Lung (tissue), 13 donors: ENCODE results near the gene NUCKS1. TPM values are rescaled to one million over a fixed set of nuclear protein-coding genes. Genes with fewer than 3 reads are reported as not detected.

Experiments used
- ATAC-seq: fragments of 200-7000 bp; cut with Tn5 transposase; one replicate; pipeline ENCODE4 v1.9.1; 2020; ENCODE audit warnings: moderate number of reproducible peaks; ENCODE audit not compliant: insufficient read depth, low FRiP score
- DNase-seq, 3 donors: peaks; one replicate each; pipeline ENCODE4 v3.0.0-alpha.2; 2013 to 2017
- H3K27ac ChIP-seq, 2 donors: one replicate each; pipeline ENCODE4 v1.5.1; 2013; ENCODE audit warnings: mild to moderate bottlenecking in 2 of 2, moderate library complexity in 2 of 2, control low read depth in 1 of 2, inconsistent platforms in 1 of 2, low read depth in 1 of 2, low read length in 1 of 2
- H3K27me3 ChIP-seq, 3 donors: one replicate each; pipeline ENCODE4 v1.5.1; 2013; ENCODE audit warnings: low read length in 2 of 3; ENCODE audit not compliant: control insufficient read depth in 3 of 3, insufficient read depth in 3 of 3
- H3K36me3 ChIP-seq, 4 donors: one replicate each; pipeline ENCODE4 v1.5.1; 2013; ENCODE audit warnings: low read length in 4 of 4, mild to moderate bottlenecking in 1 of 4, moderate library complexity in 1 of 4; ENCODE audit not compliant: control insufficient read depth in 4 of 4, insufficient read depth in 4 of 4
- H3K4me1 ChIP-seq, 5 donors: one replicate each; pipeline ENCODE4 v1.5.1; 2013; ENCODE audit warnings: low read length in 5 of 5, mild to moderate bottlenecking in 2 of 5, moderate library complexity in 1 of 5; ENCODE audit not compliant: control insufficient read depth in 5 of 5, insufficient read depth in 5 of 5
- H3K4me3 ChIP-seq: one replicate; pipeline ENCODE4 v1.5.1; 2013; ENCODE audit warnings: mild to moderate bottlenecking, control low read depth, moderate library complexity
- H3K9ac ChIP-seq, 2 donors: one replicate each; pipeline ENCODE4 v1.5.1; 2013; ENCODE audit warnings: low read length in 2 of 2, control low read depth in 1 of 2; ENCODE audit not compliant: insufficient read depth in 1 of 2
- H3K9me3 ChIP-seq, 4 donors: one replicate each; pipeline ENCODE4 v1.5.1; 2013; ENCODE audit warnings: low read length in 3 of 4, mild to moderate bottlenecking in 1 of 4, moderate library complexity in 1 of 4; ENCODE audit not compliant: control insufficient read depth in 4 of 4, insufficient read depth in 3 of 4
- WGBS, 2 donors: extraction: QIAGEN DNeasy Blood & Tissue Kit; methylation state at CpG; one replicate each; pipeline ENCODE4 v1.1.7; 2013; 5-methylcytosine and 5-hydroxymethylcytosine counted together
- polyA plus RNA-seq, 2 donors: library from polyadenylated mRNA; stranded (reverse); fragments of 200-250 nt; gene quantifications; one replicate each; pipeline ENCODE4 v1.2.1, GENCODE V29; 2013
- small RNA-seq: library from RNA; depleted of rRNA; stranded (forward); fragments of <200 nt; gene quantifications from one replicate; pipeline ENCODE3, GENCODE V24; 2014; ENCODE audit warnings: low replicate concordance
- total RNA-seq, 2 donors: library from RNA; depleted of rRNA in 1 of 2; stranded (reverse); fragments of >200 nt in 1 of 2; gene quantifications; one replicate each; pipeline ENCODE4 v1.2.1, GENCODE V29; 2014 to 2021
- TF ChIP-seq, protein P1 (sequence below): IDR thresholded peaks from 2 replicates; pipeline ENCODE4 v1.5.1; 2012; ENCODE audit warnings: mild to moderate bottlenecking; ENCODE audit errors: control extremely low read depth, extremely low read depth
- donor health status: control.
- donor health status: control.
- donor health status: Bipolar disorder and iron deficiency.
- donor health status: healthy.
- donor health status: DM: yes; HTN: yes; CAD: no.

Gene NUCKS1
- total and polyA plus RNA-seq, 4 donors: 28.6 to 285 (median 82.6) TPM

DNA sequence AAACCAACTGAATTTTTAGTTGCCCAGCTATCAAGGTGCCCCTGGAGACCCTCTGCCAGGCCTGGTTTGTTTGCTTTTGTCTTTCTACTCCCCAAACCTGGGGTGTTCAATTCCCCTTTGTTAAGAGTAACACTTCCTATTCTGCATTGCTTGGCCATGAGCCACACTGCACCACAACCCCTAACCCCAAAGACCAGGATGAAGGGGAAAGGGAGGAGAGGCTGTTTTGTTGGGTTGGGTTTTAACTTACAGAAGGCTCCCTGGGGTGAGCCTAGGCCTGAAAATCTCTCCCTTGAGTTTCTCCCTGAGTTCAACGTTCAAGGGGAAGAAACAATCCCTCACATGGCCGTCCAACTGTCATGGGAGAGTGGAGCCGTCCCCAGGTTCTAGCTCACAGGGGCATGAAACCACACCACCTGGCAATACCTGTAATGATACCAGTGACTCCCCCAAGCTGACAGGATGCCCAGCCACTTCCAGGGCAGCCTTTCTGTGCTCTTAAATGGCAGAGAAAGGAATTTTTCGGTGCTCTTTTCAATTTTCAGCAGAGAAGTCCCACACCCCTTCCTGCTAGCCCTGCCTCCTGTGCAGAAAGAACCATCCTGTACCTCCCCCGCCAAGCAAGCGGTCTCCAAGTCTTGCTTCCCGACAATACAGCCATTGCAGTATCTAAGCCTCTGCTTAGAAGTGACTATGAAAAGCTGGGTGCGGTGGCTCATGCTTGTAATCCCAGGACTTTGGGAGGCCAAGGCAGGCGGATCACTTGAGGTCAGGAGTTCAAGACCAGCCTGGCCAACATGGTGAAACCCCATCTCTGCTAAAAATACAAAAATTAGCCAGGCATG, 84.6 kb downstream of the NUCKS1 start:
- H3K36me3 ChIP-seq: peaks cover 0 to 8% (median 1%) of the 10 kb centered on the region in 4 donors
- TF ChIP-seq, protein P1, sequence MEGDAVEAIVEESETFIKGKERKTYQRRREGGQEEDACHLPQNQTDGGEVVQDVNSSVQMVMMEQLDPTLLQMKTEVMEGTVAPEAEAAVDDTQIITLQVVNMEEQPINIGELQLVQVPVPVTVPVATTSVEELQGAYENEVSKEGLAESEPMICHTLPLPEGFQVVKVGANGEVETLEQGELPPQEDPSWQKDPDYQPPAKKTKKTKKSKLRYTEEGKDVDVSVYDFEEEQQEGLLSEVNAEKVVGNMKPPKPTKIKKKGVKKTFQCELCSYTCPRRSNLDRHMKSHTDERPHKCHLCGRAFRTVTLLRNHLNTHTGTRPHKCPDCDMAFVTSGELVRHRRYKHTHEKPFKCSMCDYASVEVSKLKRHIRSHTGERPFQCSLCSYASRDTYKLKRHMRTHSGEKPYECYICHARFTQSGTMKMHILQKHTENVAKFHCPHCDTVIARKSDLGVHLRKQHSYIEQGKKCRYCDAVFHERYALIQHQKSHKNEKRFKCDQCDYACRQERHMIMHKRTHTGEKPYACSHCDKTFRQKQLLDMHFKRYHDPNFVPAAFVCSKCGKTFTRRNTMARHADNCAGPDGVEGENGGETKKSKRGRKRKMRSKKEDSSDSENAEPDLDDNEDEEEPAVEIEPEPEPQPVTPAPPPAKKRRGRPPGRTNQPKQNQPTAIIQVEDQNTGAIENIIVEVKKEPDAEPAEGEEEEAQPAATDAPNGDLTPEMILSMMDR: no peak
- H3K9ac ChIP-seq: no peak overlapping the region
- peaks cover 0 to 35% (median 6%) of the 10 kb centered on the region in 5 donors for H3K4me1 ChIP-seq
- no peak overlapping the region for H3K4me3 ChIP-seq
- ATAC-seq (no peak), DNase-seq (no peak)
- 57 to 62% methylated on average over 9 of the region's 9 CpGs for WGBS, 2 donors
- H3K27me3 ChIP-seq: no peaks in the 10 kb centered on the region
- peaks cover 0 to 3% (median 0%) of the 10 kb centered on the region in 4 donors for H3K9me3 ChIP-seq
- no peak overlapping the region for H3K27ac ChIP-seq

DNA sequence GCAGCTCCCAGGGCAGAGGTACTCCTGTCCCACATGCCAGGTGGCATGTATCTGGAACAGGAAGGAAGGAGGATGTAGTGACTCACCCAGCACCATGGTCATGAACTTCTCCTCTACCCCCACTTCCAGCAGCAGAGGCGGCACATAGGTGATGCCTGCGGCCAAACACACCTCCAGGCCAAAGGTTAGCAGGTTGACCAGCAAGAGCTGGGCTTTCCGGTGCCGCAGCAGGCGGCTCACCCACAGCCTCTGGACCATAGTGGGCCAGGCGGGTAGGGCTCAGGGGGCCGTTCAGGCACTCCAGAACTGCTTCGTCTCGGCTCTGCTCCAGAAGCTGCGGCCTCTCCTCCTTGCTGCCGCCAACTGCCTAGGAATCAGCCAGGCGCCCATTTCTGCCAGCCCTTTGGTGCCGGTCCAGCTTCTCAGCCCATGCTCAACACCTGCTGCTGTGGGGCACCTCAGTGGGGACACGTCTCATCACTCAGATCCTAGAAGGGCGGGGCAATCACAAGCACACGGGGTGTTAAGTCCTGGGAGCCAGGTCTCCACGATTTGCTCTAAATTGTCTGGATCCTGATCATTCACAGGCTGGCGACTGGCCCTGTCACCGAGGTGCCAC, 85.5 kb downstream of the NUCKS1 start:
- H3K4me3 ChIP-seq: no peak overlapping the region
- no peaks in the 10 kb centered on the region for H3K27me3 ChIP-seq
- WGBS, 2 donors: 70 to 75% methylated on average over 19 of the region's 19 CpGs
- TF ChIP-seq, protein P1: no peak
- no peak overlapping the region for H3K9ac ChIP-seq
- H3K4me1 ChIP-seq: peaks cover 0 to 27% (median 6%) of the 10 kb centered on the region in 5 donors
- peaks cover 0 to 3% (median 0%) of the 10 kb centered on the region in 4 donors for H3K9me3 ChIP-seq
- no peak overlapping the region for H3K27ac ChIP-seq
- peaks cover 0 to 8% (median 1%) of the 10 kb centered on the region in 4 donors for H3K36me3 ChIP-seq
- no peak for DNase-seq
- ATAC-seq: no peak

DNA sequence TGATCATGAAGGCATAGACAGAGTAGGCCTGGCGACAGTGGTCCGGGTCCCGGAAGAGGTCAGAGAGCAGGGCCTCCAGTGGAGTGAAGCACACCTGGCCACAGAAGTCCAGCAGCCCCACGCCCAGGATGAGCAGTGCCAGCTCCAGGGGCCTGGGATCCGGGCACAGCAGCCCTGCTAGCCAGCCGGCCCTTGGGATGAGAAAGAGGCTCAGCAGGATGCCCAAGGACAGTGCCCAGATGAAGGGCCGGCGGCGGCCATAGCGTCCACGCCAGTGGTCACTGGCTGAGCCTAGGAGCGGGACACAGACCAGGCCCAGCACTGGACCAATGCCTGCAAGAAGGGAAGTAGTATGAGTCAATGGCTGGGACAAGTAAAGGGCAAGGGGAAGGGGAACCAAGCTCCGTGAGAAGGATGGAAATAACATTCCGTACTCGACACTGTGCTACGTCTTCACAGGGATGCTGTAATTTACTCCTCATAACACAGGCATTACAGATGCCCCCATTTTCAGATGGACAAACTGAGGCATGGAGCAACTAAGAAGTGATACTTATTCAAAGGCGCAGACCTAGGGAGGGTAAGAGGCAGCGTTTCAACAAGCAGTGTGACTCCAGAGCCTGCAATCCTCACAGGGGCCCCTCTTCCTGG, 86.6 kb downstream of the NUCKS1 start:
- peaks cover 0 to 12% (median 1%) of the 10 kb centered on the region in 4 donors for H3K36me3 ChIP-seq
- 83 to 87% methylated on average over 18 of the region's 18 CpGs for WGBS, 2 donors
- no peak overlapping the region for H3K9ac ChIP-seq
- no peaks in the 10 kb centered on the region for H3K27me3 ChIP-seq
- DNase-seq (no peak), ATAC-seq (no peak)
- H3K27ac ChIP-seq: no peak overlapping the region
- peaks cover 0 to 3% (median 0%) of the 10 kb centered on the region in 4 donors for H3K9me3 ChIP-seq
- TF ChIP-seq, protein P1: no peak
- H3K4me3 ChIP-seq: no peak overlapping the region
- H3K4me1 ChIP-seq: peaks cover 0 to 21% (median 5%) of the 10 kb centered on the region in 5 donors

Small RNAs within 50 kb of the gene (small RNA-seq; reads per million reads assigned to genes)
- gene RF00017 (not detected), gene RF00139 (not detected)

Other genes with a start within 250 kb of the NUCKS1 start
- 10 to 100 TPM; 10.9 to 19.1 TPM for gene CDK18, start 245.5 kb downstream of the NUCKS1 start, total RNA-seq
- 10 to 100 TPM in 1 of 2 donors, 1 to 10 TPM in 1; 9.7 to 21.0 TPM for gene CDK18, start 245.5 kb downstream of the NUCKS1 start, polyA plus RNA-seq
- gene ELK4, start 118.2 kb downstream of the NUCKS1 start, total RNA-seq: 10 to 100 TPM; 29.3 to 46.7 TPM
- 1 to 10 TPM; 5.0 to 6.3 TPM for gene ELK4, start 118.2 kb downstream of the NUCKS1 start, polyA plus RNA-seq
- gene SLC45A3, start 69.7 kb downstream of the NUCKS1 start, total RNA-seq: 1 to 10 TPM; 3.9 to 8.6 TPM
- gene SLC45A3, start 69.7 kb downstream of the NUCKS1 start, polyA plus RNA-seq: 1 to 10 TPM; 2.1 to 3.8 TPM
- gene RAB29, start 25.3 kb upstream of the NUCKS1 start, total RNA-seq: 10 to 100 TPM; 11.4 to 19.5 TPM
- 10 to 100 TPM in 1 of 2 donors, 1 to 10 TPM in 1; 8.7 to 20.0 TPM for gene RAB29, start 25.3 kb upstream of the NUCKS1 start, polyA plus RNA-seq
- gene SLC41A1, start 63.0 kb upstream of the NUCKS1 start, total RNA-seq: 10 to 100 TPM; 25.5 to 26.9 TPM
- 10 to 100 TPM; 11.8 to 19.3 TPM for gene SLC41A1, start 63.0 kb upstream of the NUCKS1 start, polyA plus RNA-seq
- under 1 TPM; 0.28 to 0.48 TPM for gene PM20D1, start 100.0 kb upstream of the NUCKS1 start, total RNA-seq
- gene PM20D1, start 100.0 kb upstream of the NUCKS1 start, polyA plus RNA-seq: under 1 TPM in 1 of 2 donors, not detected in 1; 0.06 TPM
- gene SLC26A9, start 193.3 kb upstream of the NUCKS1 start, total RNA-seq: 10 to 100 TPM in 1 of 2 donors, under 1 TPM in 1; 0.14 to 30.3 TPM
- gene SLC26A9, start 193.3 kb upstream of the NUCKS1 start, polyA plus RNA-seq: 10 to 100 TPM; 14.2 to 17.3 TPM